HCEC 1CT (cell line): ENCODE measurements around the gene MCHR2.
"Not testable (repeated sequence)": the region's sequence is repeated elsewhere in the genome, so short reads cannot be mapped to it uniquely, and the experiment has no call there.

Source experiments
- DNase-seq: peaks from one replicate; pipeline ENCODE4 v3.0.0-alpha.2; 2017

The MCHR2 gene

GRCh38 chr6:99993533-99994251, at the start of gene MCHR2:
Gene MCHR2, minus strand, starts transcription at chr6:99994223. Its CDS starts 38,076 bp downstream, at chr6:99956147.
- DNase-seq = no peak

- not testable (repeated sequence) for DNase-seq
These were observed 44.5 kb upstream of the MCHR2 start for GRCh38 chr6:100038546-100038945.

- peak; percentile 47 for DNase-seq
These were observed 42.0 kb upstream of the MCHR2 start for GRCh38 chr6:100035873-100036653.

GRCh38 chr6:100023798-100024197, 29.8 kb upstream of the MCHR2 start:
- DNase-seq = no peak

GRCh38 chr6:100022847-100023246, 28.8 kb upstream of the MCHR2 start:
- DNase-seq = no peak

- DNase-seq = no peak
These were observed 14.8 kb upstream of the MCHR2 start for GRCh38 chr6:100008857-100009256.

- peak; percentile 73 for DNase-seq
These were observed 7.9 kb upstream of the MCHR2 start for GRCh38 chr6:100001915-100002388.

GRCh38 chr6:99997141-99997540, 3.1 kb upstream of the MCHR2 start:
- DNase-seq = no peak

- DNase-seq = no peak
These were observed 1.9 kb upstream of the MCHR2 start for GRCh38 chr6:99995916-99996315.

GRCh38 chr6:99993146-99993532, 884 bp downstream of the MCHR2 start:
- DNase-seq = no peak

- DNase-seq = no peak
These were observed 2.1 kb downstream of the MCHR2 start for GRCh38 chr6:99991955-99992354.

GRCh38 chr6:99980741-99981140, 13.3 kb downstream of the MCHR2 start:
- DNase-seq = no peak

GRCh38 chr6:99979953-99980352, 14.1 kb downstream of the MCHR2 start:
- no peak for DNase-seq

GRCh38 chr6:99967052-99967451, 27.0 kb downstream of the MCHR2 start:
- DNase-seq = no peak

- no peak for DNase-seq
These were observed 34.0 kb downstream of the MCHR2 start for GRCh38 chr6:99960027-99960426.

GRCh38 chr6:99951016-99951805, 42.8 kb downstream of the MCHR2 start:
- no peak for DNase-seq

- no peak for DNase-seq
These were observed 48.0 kb downstream of the MCHR2 start for GRCh38 chr6:99946005-99946404.

- no peak for DNase-seq
These were observed 50.2 kb downstream of the MCHR2 start for GRCh38 chr6:99943846-99944245.

GRCh38 chr6:99940582-99940981, 53.4 kb downstream of the MCHR2 start:
- no peak for DNase-seq

GRCh38 chr6:99933129-99933528, 60.9 kb downstream of the MCHR2 start:
- peak; percentile 89 for DNase-seq

- DNase-seq = no peak
These were observed 81.4 kb downstream of the MCHR2 start for GRCh38 chr6:99912657-99913056.

GRCh38 chr6:99905209-99906106, 88.6 kb downstream of the MCHR2 start:
- DNase-seq = peak; percentile 71
